A549 (cell line): ENCODE data around the gene ARL4D.

Source experiments
- CHD4 ChIP-seq: fragments of 200-600 bp; sonication (generic); IDR thresholded peaks from 2 replicates; pipeline ENCODE4 v1.6.1; 2016; ENCODE audit warnings: antibody characterized with exemption, mild to moderate bottlenecking, borderline replicate concordance
- EP300 ChIP-seq, 2 experiments: fragments of >200 bp; sonication (Bioruptor Twin); formaldehyde crosslinking; IDR thresholded peaks; 2 replicates in 1 of 2; 3 replicates in 1 of 2; pipeline ENCODE4 v1.6.1; 2016 to 2017
- HDAC2 ChIP-seq: fragments of 200-600 bp; sonication (generic); IDR thresholded peaks from 2 replicates; pipeline ENCODE4 v1.6.1; 2016
- JUN ChIP-seq, 2 experiments: fragments of >200 bp; sonication (Bioruptor Twin); formaldehyde crosslinking; IDR thresholded peaks; 2 replicates in 1 of 2; 3 replicates in 1 of 2; pipeline ENCODE4 v1.6.1; 2016 to 2017
- MYC ChIP-seq: IDR thresholded peaks from 2 replicates; pipeline ENCODE4 v1.6.1; 2012; ENCODE audit warnings: mild to moderate bottlenecking, inconsistent platforms, low read length, improper control_type of control experiment, borderline replicate concordance
- POLR2A ChIP-seq: IDR thresholded peaks from 2 replicates; pipeline ENCODE4 v1.6.1; 2012; ENCODE audit warnings: mild to moderate bottlenecking, low read length
- RCOR1 ChIP-seq: fragments of 150-350 bp; IDR thresholded peaks from 2 replicates; pipeline ENCODE4 v1.6.1; 2014; ENCODE audit warnings: antibody characterized with exemption, low read length, low read depth
- TF ChIP-seq, protein P1 (sequence below): fragments of >200 bp; sonication (Bioruptor Twin); formaldehyde crosslinking; IDR thresholded peaks from 3 replicates; pipeline ENCODE4 v1.5.1; 2016
- TF ChIP-seq, protein P2 (sequence below): fragments of 200-600 bp; sonication (generic); IDR thresholded peaks from 2 replicates; pipeline ENCODE4 v1.6.1; 2016; ENCODE audit warnings: antibody characterized with exemption, mild to moderate bottlenecking, moderate library complexity
- TF ChIP-seq, protein P3 (sequence below): fragments of 250-450 bp; sonication (Bioruptor Pico); IDR thresholded peaks from 2 replicates; pipeline ENCODE4 v1.5.0; 2021; ENCODE audit warnings: mild to moderate bottlenecking, moderate library complexity, borderline replicate concordance
- TF ChIP-seq, protein P4 (sequence below): IDR thresholded peaks from 2 replicates; pipeline ENCODE4 v1.6.1; 2012

DNA sequence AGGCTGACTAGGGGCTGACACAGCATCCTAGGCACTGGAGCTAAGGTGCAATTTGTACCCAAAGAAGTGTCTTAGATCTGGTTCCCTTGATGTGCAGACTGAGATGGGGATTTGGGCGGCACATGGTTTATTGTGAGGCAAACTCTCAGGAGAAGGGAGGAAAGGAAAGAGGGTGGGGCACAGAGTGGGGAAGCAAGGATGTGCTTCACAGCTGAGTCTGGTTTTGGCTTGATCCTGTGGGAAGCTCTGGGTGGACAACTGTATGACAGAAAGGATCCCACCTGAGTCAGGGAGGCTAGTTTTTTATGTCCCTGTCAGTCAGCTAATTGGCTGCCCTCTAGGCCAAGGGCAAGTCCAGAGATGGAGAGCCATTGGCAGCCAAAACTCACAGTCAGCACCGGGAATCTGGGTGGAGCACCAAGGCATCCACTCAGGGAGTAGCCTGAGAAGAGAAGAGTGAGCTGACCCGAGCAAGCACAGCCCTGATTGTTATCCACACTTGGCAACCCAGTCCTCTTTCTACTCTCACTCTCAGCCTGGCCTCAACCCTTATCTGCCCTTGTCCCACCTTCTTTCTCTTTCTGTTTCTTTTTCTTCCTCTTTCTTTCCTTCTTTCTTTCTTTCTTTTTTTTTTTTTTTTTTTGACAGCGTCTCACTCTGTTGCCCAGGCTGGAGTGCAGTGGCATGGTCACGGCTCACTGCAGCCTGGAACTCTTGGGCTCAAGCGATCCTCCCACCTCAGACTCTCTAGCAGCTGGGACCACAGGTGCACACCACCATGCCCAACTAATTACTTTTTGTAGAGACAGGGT, 12.0 kb downstream of the ARL4D start:
- TF ChIP-seq, protein P1, sequence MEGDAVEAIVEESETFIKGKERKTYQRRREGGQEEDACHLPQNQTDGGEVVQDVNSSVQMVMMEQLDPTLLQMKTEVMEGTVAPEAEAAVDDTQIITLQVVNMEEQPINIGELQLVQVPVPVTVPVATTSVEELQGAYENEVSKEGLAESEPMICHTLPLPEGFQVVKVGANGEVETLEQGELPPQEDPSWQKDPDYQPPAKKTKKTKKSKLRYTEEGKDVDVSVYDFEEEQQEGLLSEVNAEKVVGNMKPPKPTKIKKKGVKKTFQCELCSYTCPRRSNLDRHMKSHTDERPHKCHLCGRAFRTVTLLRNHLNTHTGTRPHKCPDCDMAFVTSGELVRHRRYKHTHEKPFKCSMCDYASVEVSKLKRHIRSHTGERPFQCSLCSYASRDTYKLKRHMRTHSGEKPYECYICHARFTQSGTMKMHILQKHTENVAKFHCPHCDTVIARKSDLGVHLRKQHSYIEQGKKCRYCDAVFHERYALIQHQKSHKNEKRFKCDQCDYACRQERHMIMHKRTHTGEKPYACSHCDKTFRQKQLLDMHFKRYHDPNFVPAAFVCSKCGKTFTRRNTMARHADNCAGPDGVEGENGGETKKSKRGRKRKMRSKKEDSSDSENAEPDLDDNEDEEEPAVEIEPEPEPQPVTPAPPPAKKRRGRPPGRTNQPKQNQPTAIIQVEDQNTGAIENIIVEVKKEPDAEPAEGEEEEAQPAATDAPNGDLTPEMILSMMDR: no peak
- TF ChIP-seq POLR2A (no peak), MYC (no peak), RCOR1 (no peak), HDAC2 (no peak), EP300 (IDR thresholded peaks at IDR 0.05) (no peak), JUN (IDR thresholded peaks at IDR 0.05) (no peak), CHD4 (no peak)
- TF ChIP-seq, protein P2, sequence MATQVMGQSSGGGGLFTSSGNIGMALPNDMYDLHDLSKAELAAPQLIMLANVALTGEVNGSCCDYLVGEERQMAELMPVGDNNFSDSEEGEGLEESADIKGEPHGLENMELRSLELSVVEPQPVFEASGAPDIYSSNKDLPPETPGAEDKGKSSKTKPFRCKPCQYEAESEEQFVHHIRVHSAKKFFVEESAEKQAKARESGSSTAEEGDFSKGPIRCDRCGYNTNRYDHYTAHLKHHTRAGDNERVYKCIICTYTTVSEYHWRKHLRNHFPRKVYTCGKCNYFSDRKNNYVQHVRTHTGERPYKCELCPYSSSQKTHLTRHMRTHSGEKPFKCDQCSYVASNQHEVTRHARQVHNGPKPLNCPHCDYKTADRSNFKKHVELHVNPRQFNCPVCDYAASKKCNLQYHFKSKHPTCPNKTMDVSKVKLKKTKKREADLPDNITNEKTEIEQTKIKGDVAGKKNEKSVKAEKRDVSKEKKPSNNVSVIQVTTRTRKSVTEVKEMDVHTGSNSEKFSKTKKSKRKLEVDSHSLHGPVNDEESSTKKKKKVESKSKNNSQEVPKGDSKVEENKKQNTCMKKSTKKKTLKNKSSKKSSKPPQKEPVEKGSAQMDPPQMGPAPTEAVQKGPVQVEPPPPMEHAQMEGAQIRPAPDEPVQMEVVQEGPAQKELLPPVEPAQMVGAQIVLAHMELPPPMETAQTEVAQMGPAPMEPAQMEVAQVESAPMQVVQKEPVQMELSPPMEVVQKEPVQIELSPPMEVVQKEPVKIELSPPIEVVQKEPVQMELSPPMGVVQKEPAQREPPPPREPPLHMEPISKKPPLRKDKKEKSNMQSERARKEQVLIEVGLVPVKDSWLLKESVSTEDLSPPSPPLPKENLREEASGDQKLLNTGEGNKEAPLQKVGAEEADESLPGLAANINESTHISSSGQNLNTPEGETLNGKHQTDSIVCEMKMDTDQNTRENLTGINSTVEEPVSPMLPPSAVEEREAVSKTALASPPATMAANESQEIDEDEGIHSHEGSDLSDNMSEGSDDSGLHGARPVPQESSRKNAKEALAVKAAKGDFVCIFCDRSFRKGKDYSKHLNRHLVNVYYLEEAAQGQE: no peak
- TF ChIP-seq, protein P3, sequence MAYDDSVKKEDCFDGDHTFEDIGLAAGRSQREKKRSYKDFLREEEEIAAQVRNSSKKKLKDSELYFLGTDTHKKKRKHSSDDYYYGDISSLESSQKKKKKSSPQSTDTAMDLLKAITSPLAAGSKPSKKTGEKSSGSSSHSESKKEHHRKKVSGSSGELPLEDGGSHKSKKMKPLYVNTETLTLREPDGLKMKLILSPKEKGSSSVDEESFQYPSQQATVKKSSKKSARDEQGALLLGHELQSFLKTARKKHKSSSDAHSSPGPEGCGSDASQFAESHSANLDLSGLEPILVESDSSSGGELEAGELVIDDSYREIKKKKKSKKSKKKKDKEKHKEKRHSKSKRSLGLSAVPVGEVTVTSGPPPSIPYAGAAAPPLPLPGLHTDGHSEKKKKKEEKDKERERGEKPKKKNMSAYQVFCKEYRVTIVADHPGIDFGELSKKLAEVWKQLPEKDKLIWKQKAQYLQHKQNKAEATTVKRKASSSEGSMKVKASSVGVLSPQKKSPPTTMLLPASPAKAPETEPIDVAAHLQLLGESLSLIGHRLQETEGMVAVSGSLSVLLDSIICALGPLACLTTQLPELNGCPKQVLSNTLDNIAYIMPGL (CRISPR knock-in tag): no peak
- TF ChIP-seq, protein P4, sequence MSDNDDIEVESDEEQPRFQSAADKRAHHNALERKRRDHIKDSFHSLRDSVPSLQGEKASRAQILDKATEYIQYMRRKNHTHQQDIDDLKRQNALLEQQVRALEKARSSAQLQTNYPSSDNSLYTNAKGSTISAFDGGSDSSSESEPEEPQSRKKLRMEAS: no peak
